NCI-H1417 treated with DMSO at 0.1 percent for 48 hours (cell line): Measurements from ENCODE around the gene NOD1.

ENCODE experiments used
- DNase-seq: peaks from one replicate; lab custom pipeline; 2025; lab: John Stamatoyannopoulos, UW

The NOD1 gene

DNA sequence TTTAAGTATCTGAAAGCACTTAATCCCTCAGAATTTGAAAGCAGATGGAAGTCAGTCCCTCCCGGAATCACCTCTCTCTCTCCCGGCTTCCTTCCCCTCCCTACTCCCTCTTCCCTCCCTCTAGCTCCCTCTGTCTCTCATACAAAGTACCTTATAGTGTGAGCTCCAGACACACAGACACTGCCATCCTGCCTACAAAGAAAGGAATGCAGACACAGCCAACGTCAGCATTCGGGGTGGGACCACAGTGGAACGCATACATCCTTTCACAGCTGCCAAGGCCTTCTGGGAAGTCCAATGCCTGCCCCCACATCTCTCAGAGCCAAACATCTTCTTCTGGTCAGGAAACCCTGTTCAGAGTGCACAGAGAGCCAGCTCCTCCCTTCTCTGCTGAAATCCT is 9.3 kb downstream of the NOD1 start:
- no peak for DNase-seq

DNA sequence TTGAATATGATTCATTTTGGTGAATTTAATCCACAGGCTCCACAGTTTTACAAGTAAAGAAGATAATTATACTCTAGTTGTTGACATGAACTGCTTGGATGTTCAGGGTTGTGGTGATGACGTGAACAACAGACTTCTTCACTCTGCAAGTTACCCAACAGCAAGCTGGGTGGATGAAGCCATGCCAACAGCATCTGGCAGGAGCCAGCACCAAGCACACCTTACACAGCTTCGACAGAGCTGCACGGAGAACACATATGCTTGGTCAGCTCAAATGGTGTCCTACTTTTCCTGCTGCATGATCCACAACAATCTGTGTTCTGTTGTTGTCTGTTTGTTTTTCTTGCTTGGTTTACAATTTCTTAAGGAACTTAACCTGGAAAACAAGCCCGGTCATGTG is 9.8 kb downstream of the NOD1 start:
- DNase-seq, result no peak

DNA sequence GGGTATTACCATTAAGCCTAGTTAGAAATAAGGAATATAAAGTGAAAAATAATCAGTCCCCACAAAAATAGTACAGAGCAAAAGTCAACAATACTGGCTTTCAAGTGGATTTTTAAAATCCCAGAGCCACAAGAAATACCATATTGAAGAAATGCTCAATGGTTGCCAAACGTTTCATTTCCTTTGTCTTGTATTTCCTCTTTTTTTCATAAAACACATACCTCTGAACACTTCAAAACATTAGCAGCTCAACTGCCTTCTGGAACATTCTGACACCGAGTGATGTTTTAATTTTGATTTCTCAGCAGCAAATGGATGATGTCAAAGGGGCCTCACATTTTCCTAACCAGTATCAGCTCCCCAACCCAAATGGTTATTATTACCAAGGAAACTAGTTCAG is 10.5 kb downstream of the NOD1 start:
- no peak for DNase-seq

DNA sequence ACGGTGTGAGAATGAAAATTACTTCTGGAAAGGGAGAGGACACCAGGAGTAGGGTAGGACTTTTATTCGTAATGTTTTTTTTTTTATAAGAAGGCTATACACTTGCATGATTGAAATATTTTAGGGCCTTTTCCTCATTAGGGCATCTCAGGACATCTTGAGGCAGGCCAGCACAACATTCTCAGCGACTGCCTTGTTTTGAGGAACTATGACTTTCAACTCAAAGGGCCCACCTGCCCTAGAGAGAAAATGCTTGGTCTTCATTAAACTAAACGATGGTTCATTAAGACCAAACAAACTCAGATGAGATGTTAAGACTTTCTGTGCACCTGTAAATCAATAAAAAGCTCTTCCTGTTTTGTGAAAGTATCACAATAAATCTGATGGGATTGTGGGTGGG is 11.3 kb downstream of the NOD1 start:
- DNase-seq, result no peak

DNA sequence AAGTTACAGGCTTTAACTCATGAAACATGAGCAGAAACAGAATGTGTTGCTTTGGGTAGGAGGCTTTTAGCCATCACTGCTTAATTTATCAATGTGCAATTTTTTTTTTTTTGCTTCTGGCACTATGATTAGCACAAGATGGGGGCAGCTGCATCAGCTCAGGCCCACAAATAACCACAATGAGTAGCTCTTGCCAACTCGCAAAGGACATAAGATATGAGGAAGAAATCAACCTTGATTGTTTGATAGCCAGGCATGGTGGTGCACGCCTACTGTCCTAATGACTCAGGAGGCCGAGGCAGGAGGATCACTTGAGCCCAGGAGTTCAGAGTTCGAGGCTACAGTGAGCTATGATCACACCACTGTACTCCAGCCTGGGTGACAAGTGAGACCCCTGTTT is 12.3 kb downstream of the NOD1 start:
- DNase-seq, result no peak

DNA sequence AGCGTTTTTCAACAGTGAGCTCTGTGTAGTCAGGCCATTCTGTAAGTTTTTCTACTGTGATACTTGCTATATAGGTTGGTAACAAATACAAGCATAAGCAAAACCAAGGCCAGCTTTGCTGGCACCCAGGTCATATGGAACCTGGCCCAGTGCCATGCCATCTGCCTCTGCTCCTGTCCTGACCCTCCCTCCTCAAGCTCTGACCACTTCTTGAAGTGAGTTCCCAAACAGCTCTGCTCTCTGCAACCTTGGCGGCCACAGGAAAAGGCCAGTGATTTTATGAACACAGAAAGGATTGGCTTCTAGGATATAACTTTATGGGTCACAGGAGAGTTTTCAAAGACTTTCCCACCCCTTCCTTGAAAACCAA is 12.8 kb downstream of the NOD1 start:
- DNase-seq, result no peak

DNA sequence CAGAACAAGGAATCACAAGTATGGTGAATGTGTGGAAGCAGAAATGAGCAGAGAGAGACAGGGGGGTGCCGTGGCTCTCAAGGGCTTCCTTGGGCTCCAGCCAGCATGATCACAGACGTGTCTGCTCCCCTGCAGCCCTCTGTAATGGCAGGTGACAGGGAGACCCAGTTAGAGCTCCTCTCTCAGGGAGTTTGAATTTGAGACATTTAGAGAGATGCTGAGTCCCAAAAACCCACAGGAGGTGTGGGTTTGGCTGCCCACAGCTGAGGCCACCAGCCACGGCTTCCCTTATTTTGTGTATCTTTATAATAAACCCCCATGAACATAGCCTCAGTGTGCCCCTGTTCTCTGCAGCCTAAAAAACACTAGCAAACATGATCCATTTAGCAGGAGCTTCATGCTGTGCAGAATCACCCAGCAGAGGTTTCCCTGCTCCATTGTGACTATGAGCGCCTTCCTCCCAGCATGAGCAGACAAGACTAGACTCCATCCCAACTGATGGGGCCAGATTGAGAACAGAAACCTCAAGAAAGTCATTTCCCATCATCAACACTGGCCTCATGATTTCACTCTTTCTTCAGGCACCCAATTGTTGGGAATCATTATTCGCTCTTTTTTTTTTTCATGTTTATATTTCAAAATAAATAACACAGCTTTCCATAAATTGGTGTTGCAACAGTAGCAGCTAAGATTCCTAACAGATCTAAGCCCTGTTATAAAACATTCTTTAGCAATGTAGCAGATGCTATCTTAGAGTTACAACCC is 13.4 kb downstream of the NOD1 start:
- no peak for DNase-seq

DNA sequence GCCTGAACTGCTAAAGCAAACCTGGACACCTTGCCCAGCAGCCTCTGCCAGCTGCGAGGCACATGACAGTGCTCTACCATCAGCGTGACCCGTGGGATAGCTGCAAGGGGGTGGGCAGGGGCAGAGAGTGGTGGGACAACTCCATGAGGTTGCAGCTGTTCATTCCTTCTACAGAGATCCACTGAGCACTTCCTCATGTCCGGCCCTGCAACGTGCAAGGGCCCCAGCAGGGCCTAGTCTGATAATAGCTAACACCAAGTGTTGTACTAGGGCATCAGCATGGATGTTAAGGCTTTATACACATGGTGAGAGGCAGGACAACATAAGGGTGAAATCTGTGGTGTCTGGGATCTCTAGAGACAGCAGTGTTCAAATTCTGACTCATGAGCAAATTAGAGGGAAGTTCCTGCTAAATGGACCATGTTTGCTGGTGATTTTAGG is 14.3 kb downstream of the NOD1 start:
- no peak for DNase-seq

DNA sequence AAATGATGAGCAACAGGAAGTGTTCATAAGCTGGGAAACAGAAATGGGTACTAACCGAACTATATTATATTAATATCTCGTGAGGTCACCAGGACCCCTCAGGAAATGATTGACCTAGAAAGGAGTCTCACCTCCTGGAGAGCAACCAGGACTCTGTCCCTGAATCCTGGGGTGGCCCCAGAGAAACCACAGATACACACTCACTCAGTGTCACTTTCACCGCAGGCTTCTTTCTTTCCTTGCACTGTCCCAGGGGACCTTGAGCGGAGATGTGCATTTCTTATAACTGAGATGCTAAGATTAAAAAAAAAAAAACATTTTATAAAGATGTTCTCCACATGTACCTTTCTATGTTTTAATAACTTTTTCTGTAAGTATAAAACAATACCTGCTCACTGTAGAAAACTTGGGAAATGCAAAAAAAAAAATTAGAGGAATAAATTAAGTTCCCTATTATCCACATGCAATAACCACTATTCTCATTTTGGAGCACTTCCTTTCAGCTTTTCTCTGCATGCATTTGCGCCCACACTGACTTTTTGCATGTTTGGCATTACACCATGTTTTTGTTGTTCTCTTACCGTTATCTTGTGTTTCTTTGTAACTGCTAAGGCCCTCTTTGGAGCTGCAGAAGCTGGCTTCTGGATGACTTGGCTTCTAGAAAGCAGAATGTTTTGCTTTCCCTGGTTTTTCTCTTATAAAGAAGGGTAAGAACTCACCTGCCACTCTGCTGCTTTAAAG is 15.0 kb downstream of the NOD1 start:
- DNase-seq, result no peak

DNA sequence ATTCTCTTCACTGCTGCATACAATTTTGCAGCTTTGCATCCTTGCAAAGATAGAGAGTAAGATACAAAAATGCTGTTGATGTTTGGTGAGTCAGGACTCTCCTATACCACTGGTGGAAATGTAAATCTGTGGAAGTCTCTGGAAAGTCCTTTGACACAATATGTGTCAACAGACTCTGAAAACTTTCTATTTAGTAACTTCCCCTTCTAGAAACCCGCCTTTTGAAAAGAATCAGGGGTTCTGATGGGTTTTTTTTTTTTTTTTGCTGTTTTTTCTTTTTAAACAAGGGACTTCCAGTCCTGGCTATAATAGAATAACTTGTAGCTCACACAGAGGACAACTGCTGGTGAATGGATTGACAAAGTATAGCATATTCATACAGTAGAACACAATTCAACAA is 16.4 kb downstream of the NOD1 start:
- DNase-seq, result no peak

DNA sequence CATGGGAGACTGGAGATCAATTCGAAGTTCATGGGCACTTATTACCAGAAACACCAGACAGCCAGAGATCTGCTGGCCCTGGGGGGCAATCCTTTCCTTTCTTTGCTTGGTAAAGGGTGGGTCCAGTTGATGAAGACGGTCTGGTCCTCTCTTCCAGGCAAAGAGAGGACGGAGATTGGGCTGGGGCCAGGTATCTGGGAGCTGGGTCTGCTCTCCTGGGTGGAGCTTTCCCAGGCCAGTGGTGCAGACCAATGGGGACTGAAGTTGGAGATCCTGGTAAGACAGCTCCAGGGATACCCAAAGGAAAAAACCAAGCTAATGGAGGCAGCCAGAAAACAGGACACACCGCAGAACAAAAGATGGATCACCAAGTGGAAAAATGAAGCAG is 18.3 kb downstream of the NOD1 start:
- no peak for DNase-seq

DNA sequence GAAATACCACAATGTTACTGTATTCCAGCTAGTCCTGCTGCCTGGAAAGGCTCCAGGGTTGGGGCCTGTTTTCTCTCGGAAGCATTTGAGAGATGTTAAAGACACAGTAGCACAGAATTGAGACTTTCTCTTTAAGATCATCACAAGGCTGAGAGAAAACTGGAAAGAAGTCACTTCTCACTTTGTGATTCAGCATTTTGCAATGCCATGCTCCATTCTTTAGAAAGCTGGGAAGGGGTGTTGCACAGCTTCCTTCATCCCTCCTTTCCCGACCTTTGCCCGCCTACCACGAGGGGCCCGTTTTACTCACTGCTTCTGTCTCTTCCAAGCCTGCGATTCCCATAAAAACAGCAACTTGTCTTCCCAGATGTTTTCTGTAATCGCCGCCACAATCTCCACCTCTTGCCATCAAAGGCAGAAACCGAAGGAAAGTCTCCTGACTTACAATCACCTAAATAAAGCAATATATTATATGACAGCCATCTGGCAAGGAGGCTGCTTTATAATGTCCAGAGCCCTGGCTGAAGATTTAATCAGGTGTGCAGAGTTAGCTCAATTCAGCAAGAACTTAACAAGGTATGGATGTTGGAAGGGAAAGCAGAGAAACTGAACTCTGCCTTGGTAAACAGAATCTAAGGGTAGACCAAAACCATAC is 18.9 kb downstream of the NOD1 start:
- no peak for DNase-seq

DNA sequence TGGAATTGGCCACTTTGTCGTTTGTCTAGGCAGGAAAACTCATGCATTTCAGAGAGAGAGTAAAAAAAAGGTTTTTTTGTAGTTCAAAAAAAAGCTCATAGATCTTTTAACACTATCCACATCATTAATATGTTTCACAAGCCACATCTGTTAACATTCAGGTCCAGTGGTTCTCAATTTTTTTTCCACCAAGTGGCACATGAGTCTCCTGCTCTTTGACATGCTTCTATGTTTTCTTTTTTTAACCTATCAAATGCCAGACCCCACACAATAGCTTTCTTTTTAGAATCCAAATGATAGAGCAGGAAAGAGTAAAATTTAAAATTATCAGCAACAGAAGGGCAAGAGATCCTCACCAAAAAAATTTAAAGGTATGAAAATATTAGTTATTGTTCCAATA is 20.3 kb downstream of the NOD1 start:
- no peak for DNase-seq

DNA sequence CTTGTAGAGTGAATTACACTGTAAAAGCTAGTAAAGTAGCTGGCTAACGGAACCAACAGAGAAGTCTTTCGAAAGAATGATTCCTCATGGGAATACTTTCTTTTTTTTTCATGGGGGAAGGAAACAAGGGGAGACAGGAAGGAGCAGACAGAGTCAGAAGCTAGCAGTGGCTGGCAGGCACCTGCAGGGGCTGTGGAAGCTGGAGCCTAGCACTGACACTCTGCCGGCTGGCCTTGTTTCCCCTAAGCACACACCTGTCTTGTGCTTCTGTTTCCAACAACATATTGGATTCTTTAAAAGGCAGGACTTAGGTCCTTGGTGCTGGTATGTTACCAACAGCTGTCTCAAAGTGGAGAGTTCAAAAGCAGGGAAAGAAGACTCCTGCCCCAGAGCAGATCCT is 24.7 kb downstream of the NOD1 start:
- DNase-seq, result no peak

DNA sequence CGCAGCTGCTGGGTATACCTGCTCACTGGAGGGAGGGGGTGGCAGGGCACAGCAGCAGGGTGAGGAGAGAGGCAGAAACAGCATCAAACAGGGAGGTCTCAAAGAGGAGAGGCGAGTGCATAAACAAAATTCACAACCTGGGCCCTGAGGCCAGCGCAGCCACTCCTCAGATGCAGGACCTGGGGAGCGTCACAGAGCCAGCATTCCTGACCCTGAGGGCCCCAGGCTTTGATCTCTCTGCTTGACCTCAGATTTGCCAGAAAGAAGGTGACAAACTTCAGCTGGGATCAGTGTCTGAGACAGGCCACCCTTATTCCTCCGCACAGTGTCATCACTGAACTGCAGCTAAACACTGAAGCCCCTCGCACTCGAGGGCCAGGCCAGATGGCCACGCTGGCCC is 25.6 kb downstream of the NOD1 start:
- DNase-seq, result no peak

DNA sequence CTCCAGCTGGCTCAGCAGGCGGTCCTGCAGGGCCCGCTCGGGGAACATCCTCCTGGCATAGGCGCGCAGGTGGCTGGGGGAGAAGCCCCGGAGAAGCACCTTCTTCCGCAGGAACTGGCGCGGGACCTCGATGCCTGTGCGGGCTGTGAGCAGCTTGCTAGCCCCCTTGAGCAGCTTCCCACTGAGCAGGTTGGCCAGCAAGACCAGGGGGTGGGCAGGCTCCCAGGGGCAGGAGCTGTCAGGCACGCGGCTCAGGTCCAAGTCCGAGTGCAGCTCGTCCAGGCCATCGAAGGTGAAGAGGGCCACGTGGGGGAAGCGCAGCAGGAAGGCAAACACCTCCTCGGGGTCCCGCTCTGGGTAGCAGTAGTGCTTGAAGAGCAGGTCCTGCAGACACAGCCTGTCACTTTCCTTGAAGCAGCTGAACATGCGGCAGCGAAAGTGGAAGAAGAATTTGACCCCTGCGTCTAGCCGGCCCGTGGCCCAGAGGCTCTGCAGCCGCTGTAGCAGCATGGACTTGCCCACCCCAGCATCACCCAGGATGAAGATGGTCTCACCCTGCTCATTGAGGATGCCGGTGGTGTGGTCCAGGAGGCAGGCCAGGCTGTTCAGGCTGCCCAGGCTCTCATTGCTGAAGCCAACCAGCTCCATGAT is 26.2 kb downstream of the NOD1 start:
- no peak for DNase-seq

DNA sequence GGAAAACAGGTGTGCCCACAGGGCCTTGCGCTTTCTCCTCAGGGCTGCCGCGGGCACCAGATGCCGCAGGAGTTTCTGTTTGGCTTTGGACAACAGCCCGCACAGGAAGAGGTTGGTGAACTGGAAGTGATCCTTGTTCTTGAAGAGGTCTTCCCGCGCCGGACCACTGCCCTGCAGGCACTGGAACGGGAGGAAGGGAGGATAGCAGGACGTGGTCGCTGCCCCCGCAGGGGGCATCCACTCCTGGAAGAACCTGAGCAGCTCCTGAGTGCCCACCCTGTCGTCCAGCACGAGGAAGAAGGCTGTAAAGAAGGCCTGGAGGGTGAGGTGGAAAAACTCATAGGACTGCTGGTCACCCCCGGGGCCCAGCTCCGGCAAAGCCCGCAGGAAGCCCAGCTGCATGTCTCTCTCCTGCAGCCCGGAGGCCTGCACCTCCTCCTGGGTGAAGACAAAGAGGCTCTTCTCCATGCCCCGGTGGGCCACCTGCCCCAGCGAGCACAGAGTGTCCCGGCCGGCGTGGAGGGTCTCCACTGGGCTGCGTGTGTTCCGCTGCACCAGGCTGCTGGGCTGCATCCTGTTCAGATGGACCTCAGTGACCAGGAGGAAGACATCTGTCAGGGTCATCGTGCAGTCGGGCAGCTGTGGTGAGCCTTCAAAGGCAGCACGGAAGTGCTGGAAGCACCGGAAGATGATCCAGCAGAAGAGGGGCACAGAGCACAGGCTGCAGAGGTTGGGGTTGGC is 26.9 kb downstream of the NOD1 start:
- DNase-seq, result no peak

DNA sequence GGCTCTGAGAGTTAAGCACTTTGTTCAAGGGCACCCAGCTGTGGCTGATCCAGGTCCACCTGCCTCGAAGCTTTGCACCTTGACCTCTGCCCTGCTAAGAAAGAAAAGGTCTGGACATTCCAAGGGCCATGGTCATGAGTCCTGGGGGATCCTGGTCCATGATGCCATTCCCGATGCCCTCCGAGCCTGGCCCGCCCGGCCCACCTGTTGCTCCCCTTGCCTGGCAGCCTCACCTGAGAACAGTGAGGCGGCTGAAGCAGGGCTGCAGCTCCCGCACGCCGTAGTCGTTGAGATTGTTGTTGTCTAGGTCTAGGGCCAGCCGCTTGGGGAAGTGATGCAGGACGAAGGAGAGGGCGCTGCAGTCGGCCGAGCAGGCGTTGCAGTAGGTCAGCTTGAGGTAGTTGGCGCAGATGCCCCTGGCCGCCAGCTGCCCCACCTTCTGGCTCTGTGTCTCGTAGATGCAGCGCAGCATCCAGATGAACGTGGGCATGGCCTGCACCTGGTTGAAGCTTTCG is 27.5 kb downstream of the NOD1 start:
- no peak for DNase-seq

DNA sequence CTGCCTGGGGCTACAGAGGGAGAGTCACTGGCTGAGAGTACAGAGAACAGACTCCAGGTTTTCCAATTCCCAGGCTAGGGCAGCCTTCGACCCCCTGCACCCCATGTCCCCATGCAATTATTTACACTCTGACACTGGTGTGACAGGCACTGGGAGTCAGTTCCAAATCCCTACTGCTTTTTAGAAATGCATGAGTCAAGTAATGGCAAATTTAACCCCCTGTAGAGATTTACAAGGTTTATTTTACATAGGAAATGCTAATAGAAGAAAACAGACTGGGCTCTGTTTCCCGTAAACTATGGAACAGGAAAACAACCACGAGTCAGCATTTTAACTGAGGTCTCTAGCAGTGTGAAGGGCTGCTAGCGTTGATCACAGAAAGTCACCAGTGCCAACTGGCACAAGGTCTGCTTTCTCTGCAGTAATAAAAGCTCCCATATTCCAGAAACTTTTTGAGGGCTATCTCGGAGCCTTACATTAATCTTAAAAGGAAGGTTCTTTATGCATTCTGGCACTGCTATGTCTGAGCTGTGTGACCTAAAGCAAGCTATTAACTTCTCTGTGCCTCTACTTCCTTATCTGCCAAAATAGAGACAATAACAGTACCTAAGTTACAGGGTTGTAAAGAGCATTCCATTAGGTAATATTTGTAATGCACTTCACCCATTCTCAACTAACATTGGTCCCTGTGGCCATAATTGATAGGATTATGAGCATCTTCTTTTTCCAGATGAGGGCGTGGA is 28.2 kb downstream of the NOD1 start:
- DNase-seq, result no peak

DNA sequence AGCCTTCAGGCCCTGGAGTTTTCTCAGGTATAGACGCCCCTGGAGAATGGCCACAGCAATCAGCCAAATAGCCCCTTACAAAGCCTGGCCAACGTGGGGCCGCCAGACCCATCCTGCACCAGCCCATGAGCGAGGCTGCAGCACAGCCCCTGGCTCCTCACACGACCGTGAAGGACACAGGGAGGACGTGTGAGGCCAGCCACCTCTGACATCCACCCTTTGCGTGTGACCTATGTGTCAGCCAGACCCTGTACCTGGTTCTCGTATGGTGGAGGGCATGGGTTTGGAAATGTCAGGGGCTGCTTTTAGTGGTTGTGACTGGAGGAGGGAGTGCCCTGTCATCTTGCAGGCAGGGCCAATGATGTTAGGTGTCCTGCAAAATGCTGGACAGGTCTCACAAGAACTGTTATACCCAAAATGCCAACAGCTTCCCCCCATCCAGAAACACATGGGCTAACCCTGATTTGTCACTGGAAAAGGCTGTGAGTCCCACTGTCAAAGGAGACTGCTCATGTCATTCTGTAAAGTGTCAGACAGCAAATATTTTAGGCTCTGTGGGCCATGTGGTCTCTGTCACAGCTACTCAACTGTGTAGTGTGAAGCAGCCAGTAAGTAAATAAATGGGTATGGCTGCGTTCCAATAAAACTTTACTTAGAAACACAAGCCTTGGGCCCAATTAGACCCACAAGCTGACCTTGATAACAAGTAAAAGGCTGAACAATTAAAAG is 30.0 kb downstream of the NOD1 start:
- DNase-seq, result no peak
